Kidney (tissue), 14 donors: ENCODE measurements around the gene PGRMC1. TPM values are rescaled to one million over a fixed set of nuclear protein-coding genes. Genes with fewer than 3 reads are reported as not detected.
"Not testable (repeated sequence)": the region's sequence is repeated elsewhere in the genome, so short reads cannot be mapped to it uniquely, and the experiment has no call there.

Experiments
- DNase-seq, 5 donors: peaks; one replicate each; pipeline ENCODE4 v3.0.0-alpha.2; 2013 to 2020
- FAIRE-seq: peaks from 2 replicates; lab custom pipeline; 2012; peaks lifted over from hg19 to GRCh38; lab: Jason Lieb, UNC
- H3K27ac ChIP-seq, 2 donors: one replicate each; pipeline ENCODE4 v1.7.0; 2013; ENCODE audit warnings: low read depth in 2 of 2, low read length in 2 of 2, inconsistent platforms in 1 of 2
- H3K27me3 ChIP-seq: one replicate; pipeline ENCODE4 v1.7.1; 2013; ENCODE audit warnings: low read length, inconsistent platforms; ENCODE audit not compliant: control insufficient read depth, insufficient read depth
- H3K36me3 ChIP-seq, 3 donors: one replicate each; pipeline versions ENCODE4 v1.7.0 to v1.7.1; 2013; ENCODE audit warnings: low read length in 3 of 3, control low read depth in 1 of 3, inconsistent platforms in 1 of 3; ENCODE audit not compliant: insufficient read depth in 3 of 3, control insufficient read depth in 2 of 3
- H3K4me1 ChIP-seq, 3 donors: one replicate each; pipeline versions ENCODE4 v1.7.0 to v1.7.1; 2013; ENCODE audit warnings: low read length in 3 of 3, inconsistent platforms in 1 of 3, low read depth in 1 of 3; ENCODE audit not compliant: control insufficient read depth in 2 of 3, insufficient read depth in 2 of 3
- H3K4me3 ChIP-seq, 3 donors: one replicate each; pipeline versions ENCODE4 v1.7.0 to v1.8.1; 2013; ENCODE audit warnings: low read length in 3 of 3, control low read depth in 1 of 3, inconsistent platforms in 1 of 3
- H3K9ac ChIP-seq, 3 donors: one replicate each; pipeline versions ENCODE4 v1.7.0 to v1.7.1; 2013; ENCODE audit warnings: low read length in 3 of 3, control low read depth in 1 of 3, inconsistent platforms in 1 of 3
- H3K9me3 ChIP-seq, 3 donors: one replicate each; pipeline versions ENCODE4 v1.7.0 to v1.7.1; 2013; ENCODE audit warnings: low read length in 3 of 3, control low read depth in 1 of 3, inconsistent platforms in 1 of 3; ENCODE audit not compliant: control insufficient read depth in 2 of 3, insufficient read depth in 1 of 3
- CTCF ChIP-seq: IDR thresholded peaks from 3 replicates; pipeline ENCODE4 v1.5.1; 2012; ENCODE audit warnings: mild to moderate bottlenecking, moderate library complexity, borderline replicate concordance; ENCODE audit not compliant: insufficient read depth; ENCODE audit errors: extremely low read depth
- intact Hi-C: fragments of 100-400 bp; cut with DNase I; formaldehyde crosslinking; loops from one replicate; pipeline ENCODE4 v1.11.1; 2022
- polyA plus RNA-seq: library from polyadenylated mRNA; stranded (reverse); fragments of 350-450 nt; fragmentation: Illumina TruSeq; extraction: RNeasy Lipid Tissue Mini Kit (QIAGEN cat#74804); gene quantifications from one replicate; pipeline ENCODE4 v1.2.3, GENCODE V29; 2014; ENCODE audit warnings: low read depth, low replicate concordance; ENCODE audit not compliant: insufficient read depth
- total RNA-seq: library from RNA; stranded (reverse); fragmentation: NEBNext Ultra II Directional; extraction: Animal tissue kit (Norgen Biotek cat#: 25700); gene quantifications from one replicate; pipeline ENCODE4 v1.2.1, GENCODE V29; 2021
- donor health status: control.
- donor health status: control.
- donor health status: control.
- donor health status: control.
- donor health status: control.
- donor health status: DM: yes; HTN: yes; CAD: no.
- donor health status: Normal renal cell carcinoma (clear cell type).

The PGRMC1 gene
- total and polyA plus RNA-seq, 2 donors from 2014 or later = 118 to 181 TPM

GRCh38 chrX:119194621-119195020 is 41.5 kb upstream of the PGRMC1 start:
- Histone ChIP-seq H3K4me1 (no peaks in the 10 kb centered on the region), H3K36me3 (no peaks in the 10 kb centered on the region), H3K4me3 (no peak overlapping the region), H3K9me3 (no peaks in the 10 kb centered on the region), H3K27me3 (no peaks in the 10 kb centered on the region), H3K27ac (no peak overlapping the region), H3K9ac (no peak overlapping the region)
- no peak for TF ChIP-seq CTCF
- intact Hi-C loops = no loop called here
- FAIRE-seq (no peak), DNase-seq (peak in 1 of 5 donors; percentile 22)

DNA sequence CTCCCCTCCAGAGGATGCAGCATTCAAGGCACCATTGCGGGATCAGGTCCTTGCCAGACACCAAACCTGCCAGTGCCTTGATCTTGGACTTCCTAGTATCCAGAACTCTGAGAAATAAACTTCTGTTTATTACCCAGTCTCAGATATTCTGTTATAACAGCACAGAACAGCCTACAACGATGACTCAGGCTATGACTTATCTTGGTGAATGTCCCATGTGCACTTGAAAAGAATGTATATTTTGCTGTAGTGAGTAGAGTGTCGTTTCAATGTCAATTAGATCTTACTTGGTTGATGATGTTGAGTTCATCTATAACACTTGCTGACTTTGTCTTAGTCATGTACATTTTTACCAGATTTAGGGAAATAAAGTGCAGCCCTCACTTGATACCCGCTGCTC is 34.5 kb upstream of the PGRMC1 start:
- no peak overlapping the region for H3K9ac ChIP-seq
- intact Hi-C loops = no loop called here
- no peak overlapping the region for H3K4me3 ChIP-seq
- no peaks in the 10 kb centered on the region for H3K4me1 ChIP-seq
- H3K27me3 ChIP-seq = peaks cover 3% of the 10 kb centered on the region
- FAIRE-seq = no peak
- no peaks in the 10 kb centered on the region for H3K36me3 ChIP-seq
- no peak for DNase-seq
- no peaks in the 10 kb centered on the region for H3K9me3 ChIP-seq
- no peak for TF ChIP-seq CTCF
- H3K27ac ChIP-seq = no peak overlapping the region

- Histone ChIP-seq H3K36me3 (no peaks in the 10 kb centered on the region), H3K4me3 (no peak overlapping the region), H3K4me1 (no peaks in the 10 kb centered on the region), H3K27me3 (peaks cover 3% of the 10 kb centered on the region), H3K9ac (no peak overlapping the region), H3K9me3 (no peaks in the 10 kb centered on the region), H3K27ac (no peak overlapping the region)
- FAIRE-seq = no peak
- TF ChIP-seq CTCF = no peak
- intact Hi-C loops = no loop called here
- DNase-seq = no peak
Measured at GRCh38 chrX:119206203-119206602, 29.9 kb upstream of the PGRMC1 start.

DNA sequence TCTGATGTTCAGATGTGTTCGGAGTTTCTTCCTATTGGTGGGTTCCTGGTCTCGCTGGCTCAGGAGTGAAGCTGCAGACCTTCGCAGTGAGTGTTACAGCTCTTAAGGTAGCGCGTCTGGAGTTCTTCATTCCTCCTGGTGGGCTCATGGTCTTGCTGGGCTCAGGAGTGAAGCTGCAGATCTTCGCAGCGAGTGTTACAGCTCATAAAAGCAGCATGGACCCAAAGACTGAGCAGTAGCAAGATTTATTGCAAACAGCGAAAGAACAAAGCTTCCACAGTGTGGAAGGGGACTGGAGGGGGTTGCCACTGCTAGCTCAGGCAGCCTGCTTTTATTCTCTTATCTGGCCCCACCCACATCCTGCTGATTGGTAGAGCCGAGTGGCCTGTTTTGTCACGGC is 28.6 kb upstream of the PGRMC1 start:
- H3K9me3 ChIP-seq, H3K4me1 ChIP-seq, intact Hi-C loops, H3K27me3 ChIP-seq, H3K36me3 ChIP-seq, H3K4me3 ChIP-seq, FAIRE-seq, H3K9ac ChIP-seq, DNase-seq, H3K27ac ChIP-seq: not testable (repeated sequence)
